ENCODE measurements around the gene OTOF. TPM values are rescaled to one million over a fixed set of nuclear protein-coding genes. Genes with fewer than 3 reads are reported as not detected.

Gene OTOF
- polyA plus RNA-seq, 4 donors = 0.09 to 0.32 (median 0.20) TPM

DNA sequence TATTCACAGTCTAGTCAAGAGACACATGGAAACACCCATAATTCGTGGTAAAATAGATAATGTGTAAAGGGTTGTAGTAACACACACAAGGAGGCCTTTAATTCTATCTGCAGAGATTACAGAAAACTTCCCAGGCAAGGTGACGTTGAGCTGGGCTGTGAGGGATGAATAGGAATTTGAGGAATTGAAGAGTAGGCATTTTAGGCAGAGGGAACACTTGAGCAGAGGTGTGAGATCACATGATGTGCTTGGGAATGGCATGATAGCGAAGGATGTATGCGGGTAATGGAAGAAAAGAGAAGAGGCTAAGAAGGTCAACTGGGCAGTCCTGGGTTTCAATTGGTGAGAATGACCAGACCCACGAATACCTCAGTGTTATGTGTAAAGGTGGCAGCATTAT, 56.0 kb downstream of the OTOF start:
- DNase-seq (ENCODE audit: low read depth in 4 of 4, low spot score in 3 of 4) = no peak

- DNase-seq (ENCODE audit: low read depth in 4 of 4, low spot score in 3 of 4) = no peak
These were observed 63.6 kb downstream of the OTOF start for GRCh38 chr2:26414311-26414710.

DNA sequence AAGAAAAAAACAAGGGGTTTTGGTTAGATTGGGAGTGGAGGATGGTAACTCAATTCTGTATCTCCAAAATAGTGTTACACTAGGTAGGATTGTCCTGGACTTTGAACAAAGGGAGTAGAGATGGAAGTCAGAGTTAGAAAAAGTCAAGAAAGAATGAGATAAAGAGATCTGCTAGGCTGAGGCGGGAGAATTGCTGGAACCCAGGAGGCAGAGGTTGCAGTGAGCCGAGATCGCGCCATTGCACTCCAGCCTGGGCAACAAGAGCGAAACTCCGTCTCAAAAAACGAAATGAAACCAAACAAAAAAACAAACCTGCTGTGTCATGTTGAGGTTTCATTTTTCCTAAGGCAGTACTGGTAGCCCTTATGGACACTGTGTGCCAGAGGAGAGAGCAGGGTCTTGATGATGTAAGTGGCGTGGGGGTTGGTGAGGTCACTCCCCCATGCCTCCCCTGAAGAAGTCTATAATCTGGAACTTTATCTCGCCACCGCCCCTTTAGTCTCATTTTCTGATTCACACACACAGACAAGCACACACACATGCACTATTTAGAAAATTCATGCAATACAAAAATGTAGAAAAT, 65.7 kb downstream of the OTOF start:
- no peak for DNase-seq (ENCODE audit: low read depth in 4 of 4, low spot score in 3 of 4)

DNA sequence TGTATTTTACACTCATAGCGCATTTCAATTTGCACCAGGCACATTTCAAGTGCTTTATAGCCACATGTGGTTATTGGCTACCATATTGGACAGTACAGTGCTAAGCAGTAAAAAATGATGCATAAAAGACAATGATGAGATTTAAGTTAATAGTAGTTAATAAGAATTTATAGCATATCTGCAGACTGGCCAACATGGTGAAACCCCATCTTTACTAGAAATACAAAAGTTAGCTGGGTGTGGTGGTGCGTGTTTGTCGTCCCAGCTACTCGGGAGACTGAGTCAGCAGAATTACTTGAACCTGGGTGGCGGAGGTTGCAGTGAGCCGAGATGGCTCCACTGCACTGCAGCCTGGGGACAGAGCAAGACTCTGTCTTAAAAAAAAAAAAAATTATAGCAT, 66.5 kb downstream of the OTOF start:
- DNase-seq (ENCODE audit: low read depth in 4 of 4, low spot score in 3 of 4) = no peak

DNA sequence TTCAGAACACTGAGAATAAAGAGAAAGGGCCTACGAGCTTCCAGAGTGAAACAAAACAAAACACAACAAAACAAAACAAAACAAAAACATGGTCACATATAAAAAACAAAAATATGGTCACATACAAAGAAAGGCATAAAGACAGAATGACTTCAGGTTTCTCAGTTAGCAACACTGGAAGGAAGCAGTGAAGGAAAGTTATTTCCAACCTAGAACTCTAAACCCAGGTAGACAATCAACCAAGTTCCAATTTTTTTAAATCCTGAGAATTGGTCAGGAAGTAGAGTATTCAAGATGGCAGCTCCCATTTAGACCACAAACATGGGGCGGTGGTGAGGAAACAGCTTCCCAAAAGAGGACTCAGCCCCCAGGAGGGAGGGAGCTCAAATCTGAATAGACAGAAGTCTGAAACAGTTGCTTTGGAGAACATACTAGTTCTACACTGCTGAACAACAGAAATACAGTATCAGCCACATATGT, 67.1 kb downstream of the OTOF start:
- no peak for DNase-seq (ENCODE audit: low read depth in 4 of 4, low spot score in 3 of 4)

DNA sequence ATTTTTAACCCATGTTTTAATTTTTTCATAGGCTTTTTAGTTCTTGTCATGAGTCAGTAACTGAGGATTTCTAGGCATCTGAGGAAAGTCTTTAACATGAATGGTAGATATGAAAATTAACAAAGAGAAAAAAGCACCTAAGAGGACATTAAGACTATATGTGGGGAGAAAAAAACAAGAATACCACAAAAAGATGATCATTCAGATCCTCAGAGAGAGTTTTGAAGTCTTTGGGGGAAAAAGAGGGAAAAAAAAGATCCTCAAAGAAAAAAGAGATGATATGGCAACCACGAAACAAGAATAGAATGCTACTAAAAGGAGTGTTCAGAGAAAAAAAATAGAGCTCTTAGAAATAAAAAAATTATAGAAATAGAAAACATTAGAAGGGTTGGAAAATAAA, 68.1 kb downstream of the OTOF start:
- DNase-seq (ENCODE audit: low read depth in 4 of 4, low spot score in 3 of 4) = no peak

- no peak for DNase-seq (ENCODE audit: low read depth in 4 of 4, low spot score in 3 of 4)
These were observed 70.4 kb downstream of the OTOF start for GRCh38 chr2:26407526-26407925.

Other genes starting within 250 kb of the OTOF start
- 100 to 1,000 TPM; 165 to 244 (median 205) TPM for gene HADHA, start 233.5 kb downstream of the OTOF start, polyA plus RNA-seq (ENCODE audit: insufficient read length in 4 of 4)
- 100 to 1,000 TPM; 114 to 175 (median 167) TPM for gene HADHB, start 233.2 kb downstream of the OTOF start, polyA plus RNA-seq (ENCODE audit: insufficient read length in 4 of 4)
- gene SELENOI, start 132.0 kb downstream of the OTOF start, polyA plus RNA-seq (ENCODE audit: insufficient read length in 4 of 4) = 10 to 100 TPM; 11.5 to 26.7 (median 24.3) TPM
- gene ADGRF3, start 131.3 kb downstream of the OTOF start, polyA plus RNA-seq (ENCODE audit: insufficient read length in 4 of 4) = 1 to 10 TPM in 3 of 4 donors, under 1 TPM in 1; 0.61 to 2.9 (median 2.3) TPM
- gene DRC1, start 76.2 kb downstream of the OTOF start, polyA plus RNA-seq (ENCODE audit: insufficient read length in 4 of 4) = 1 to 10 TPM in 3 of 4 donors, under 1 TPM in 1; 0.29 to 3.6 (median 3.3) TPM
- under 1 TPM in 3 of 4 donors, not detected in 1; 0.50 to 0.78 (median 0.72) TPM for gene CIB4, start 163.2 kb upstream of the OTOF start, polyA plus RNA-seq (ENCODE audit: insufficient read length in 4 of 4)
- gene KCNK3, start 214.6 kb upstream of the OTOF start, polyA plus RNA-seq (ENCODE audit: insufficient read length in 4 of 4) = 1 to 10 TPM in 3 of 4 donors, under 1 TPM in 1; 0.15 to 4.1 (median 1.9) TPM